NCI-H1417 (cell line): ENCODE measurements around the gene NT5C3A.

ENCODE experiments used
- DNase-seq, 3 experiments: peaks; one replicate each; lab custom pipeline; 2025; lab: John Stamatoyannopoulos, UW

Gene NT5C3A

DNA sequence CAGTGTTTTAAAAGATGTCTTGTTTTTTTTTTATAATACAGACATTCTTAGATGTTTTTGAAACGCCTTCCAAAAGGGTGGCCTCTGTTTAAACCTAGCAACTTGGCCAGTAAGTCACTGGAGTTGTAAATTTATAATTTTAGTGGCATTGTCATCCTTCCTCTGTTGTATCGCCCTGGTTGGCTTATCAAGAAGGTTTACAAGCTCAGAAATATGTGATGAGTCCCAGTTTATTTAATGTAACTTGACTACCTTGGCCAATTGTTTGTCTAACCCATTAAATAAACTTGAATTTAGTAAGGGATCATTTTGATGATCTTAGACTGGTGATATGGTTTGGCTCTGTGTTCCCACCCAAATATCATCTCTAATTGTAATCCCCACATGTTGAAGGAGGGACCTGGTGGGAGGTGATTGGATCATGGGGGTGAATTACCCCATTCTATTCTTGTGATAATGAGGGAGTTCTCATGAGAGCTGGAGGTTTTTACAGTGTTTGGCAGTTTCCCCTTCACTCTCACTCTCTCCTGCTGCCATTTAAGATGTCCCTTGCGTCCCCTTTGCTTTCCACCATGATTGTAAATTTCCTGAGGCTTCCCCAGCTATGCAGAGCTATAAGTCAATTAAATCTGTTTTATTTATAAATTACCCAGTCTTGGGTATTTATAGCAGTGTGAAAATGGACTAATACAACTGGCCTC is 13.4 kb upstream of the NT5C3A start:
- no peak for DNase-seq

GRCh38 chr7:33073243-33073642 is 10.7 kb upstream of the NT5C3A start:
- DNase-seq, result no peak

GRCh38 chr7:33072471-33072870 is 9.9 kb upstream of the NT5C3A start:
- DNase-seq, result no peak

- no peak for DNase-seq
Measured at GRCh38 chr7:33070831-33071230, 8.3 kb upstream of the NT5C3A start.

DNA sequence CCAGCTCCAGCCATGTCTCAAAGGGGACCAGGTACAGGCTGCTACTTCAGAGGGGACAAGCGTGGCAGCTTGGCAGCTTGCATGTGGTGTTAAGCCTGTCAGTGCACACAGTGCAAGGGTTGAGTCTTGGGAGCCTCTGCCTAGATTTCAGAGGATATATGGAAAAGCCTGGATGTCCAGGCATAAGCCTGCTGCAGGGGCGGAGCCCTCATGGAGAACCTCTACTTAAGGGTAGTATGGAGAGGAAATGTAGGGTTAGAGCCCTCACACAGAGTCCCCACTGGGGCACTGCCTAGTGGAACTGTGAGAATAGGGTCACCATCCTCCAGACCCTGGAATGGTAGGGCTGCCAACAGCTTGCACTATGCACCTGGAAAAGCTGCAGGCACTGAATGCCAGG is 7.7 kb upstream of the NT5C3A start:
- no peak for DNase-seq

- no peak for DNase-seq
Measured at GRCh38 chr7:33067921-33068320, 5.3 kb upstream of the NT5C3A start.

DNA sequence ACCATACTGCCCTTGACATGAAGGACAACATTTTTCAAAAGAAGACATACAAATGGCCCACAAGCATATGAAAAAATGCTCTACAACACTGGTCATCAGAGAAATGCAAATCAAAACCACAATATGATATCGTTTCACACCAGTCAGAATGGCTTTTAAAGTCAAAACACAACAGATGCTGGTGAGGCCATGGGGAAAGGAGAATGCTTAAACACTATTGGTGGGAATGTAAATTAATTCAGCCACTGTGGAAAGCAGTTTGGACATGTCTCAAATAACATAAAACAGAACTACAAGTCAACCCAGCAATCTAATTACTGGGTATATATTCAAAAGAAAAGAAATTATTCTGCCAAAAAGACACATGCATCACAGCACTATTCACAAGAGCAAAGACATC is 4.2 kb upstream of the NT5C3A start:
- peak in 1 of 3 experiments; percentile 28 for DNase-seq

DNA sequence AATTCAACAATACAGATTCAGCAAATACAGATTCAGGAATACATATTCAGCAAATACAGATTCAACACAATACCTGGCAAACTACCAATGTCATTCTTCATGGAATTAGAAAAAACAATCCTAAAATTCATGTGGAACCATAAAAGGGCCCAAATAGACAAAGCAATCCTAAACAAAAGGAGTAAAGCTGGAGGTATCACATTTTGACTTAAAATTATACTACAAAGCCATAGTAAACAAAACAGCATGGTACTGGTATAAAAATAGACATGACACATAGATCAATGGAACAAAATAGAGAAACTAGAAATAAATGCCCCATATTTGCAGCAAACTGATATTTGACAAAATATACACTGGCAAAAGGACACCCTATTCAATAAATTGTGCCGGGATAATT is 3.4 kb upstream of the NT5C3A start:
- DNase-seq, result no peak

DNA sequence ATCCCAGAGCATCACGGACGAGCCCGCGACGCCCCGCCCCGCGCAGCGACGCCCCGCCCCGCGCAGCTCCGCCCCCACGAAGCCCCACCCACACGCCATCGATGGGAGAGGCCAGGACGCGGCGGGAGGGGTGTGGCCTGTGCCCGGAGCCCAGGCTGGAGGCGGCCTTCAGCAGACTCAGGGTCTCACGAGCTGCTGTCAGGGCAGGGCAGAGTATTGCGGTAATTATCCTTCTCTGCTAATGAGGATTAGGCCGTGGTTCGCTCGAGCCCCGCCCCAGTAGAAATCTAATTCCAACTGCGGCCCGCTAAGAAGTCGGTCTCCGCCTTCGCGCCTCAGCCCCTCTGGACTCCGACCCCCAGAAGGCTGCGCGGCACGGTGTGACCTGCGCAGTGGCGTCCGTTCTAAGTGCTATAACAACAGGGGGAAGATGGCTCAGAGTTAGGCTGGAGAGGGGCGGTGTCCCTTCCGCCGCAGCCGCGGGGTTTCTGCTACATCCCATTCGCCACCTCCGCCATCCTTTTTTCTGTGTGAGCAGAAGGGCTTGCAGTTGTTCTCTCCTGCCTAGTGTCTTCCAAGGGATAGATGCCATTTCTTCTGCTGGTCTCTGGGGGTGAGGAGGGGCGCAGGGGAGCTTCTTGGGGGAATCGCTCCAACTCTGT is 337 bp upstream of the NT5C3A start:
- DNase-seq, result peak; percentile 94 to 99 (median 99)

DNA sequence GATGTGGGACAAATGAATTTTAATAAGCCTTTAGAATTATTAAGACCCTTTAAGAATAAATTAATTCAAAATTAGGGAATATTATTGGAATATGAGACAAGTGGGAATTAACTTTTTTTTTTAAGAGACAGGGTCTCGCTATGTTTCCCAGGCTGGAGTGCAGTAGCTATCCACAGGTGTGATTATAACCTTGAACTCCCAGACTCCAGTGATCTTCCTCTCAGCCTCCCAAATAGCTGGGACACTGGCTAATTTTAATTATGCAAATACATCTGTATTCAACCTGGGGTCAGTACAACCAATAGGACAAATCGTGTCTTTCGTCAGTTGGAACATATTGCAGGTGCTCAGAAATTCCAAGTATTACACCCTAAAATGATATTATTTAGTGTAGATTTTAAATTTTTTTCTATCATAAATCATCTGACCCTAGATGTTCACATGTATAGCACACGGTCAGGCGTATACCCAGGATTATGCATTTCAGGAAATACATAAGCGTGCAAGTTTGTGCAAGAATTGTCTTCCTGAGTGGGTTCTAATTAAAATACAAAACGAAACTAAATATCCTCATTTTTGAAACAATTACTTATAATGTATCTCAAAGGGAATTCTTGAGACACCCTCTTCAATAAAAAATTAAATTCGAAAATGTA is 1.2 kb downstream of the NT5C3A start:
- DNase-seq, result peak in 1 of 3 experiments; percentile 57

- DNase-seq, result no peak
Measured at GRCh38 chr7:33059635-33060034, 2.9 kb downstream of the NT5C3A start.

DNA sequence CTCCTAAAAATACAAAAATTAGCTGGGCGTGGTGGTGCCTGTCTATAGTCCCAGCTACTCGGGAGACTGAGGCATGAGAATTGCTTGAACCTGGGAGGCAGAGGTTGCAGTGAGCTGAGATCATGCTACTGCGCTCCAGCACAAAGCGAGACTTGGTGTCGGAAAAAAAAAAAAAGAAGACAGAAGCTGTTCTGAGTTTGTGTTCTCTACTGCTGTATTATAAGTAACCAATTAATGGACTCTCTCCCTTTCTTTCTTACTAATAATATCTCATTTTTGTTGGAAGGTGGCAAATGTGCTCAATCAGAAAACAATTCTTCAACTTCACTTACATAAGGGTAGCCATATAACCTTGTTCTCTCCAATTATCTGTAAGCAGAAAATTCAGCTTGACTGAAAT is 7.4 kb downstream of the NT5C3A start:
- no peak for DNase-seq

DNA sequence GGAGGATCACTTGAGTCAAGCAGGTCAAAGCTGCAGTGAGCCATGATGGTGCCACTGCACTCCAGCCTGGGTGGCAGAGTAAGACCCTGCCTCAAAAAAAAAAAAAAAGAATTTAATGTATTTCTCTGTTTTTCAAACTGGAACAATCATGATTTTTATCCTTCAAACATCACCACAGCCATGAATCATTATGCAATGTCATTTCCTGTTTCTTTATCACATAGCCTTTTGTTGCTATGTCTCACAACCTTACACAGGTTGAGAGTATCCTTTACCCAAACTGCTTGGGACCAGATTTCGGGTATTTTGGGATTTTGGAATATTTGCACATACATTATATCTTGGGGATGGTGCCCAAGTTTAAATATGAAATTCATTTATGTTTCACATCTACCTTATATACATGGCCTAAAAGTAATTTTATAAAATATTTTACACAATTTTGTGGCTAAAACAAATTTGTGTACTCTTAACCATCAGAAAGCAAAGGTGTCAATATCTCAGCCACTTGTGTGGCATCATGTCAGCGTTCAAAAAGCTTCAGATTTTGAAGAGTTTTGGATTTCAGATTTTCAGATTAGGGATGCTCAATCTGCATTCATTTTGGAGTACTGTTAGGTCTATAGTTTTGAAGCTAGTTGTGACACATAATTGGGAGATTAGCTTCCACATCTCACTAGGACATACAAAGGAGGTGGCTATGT is 8.2 kb downstream of the NT5C3A start:
- DNase-seq, result no peak

DNA sequence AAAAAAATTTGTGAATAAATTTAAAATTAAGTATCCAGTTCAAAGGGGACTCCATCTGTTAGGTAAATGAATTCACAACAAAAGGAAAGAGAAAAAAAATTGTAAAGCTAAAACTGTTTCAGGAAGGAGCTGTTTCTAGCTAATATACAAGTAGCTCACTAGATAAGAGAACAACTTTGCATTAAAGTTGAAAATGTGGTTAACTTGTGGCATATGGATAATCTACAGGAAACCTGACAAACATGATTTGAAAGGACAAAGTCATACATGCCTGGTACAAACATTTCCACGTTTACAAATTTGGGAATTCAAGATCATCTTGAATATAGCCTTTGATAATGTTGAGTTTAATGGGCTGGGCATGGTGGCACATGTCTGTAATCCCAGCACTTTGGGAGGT is 8.9 kb downstream of the NT5C3A start:
- DNase-seq, result no peak

DNA sequence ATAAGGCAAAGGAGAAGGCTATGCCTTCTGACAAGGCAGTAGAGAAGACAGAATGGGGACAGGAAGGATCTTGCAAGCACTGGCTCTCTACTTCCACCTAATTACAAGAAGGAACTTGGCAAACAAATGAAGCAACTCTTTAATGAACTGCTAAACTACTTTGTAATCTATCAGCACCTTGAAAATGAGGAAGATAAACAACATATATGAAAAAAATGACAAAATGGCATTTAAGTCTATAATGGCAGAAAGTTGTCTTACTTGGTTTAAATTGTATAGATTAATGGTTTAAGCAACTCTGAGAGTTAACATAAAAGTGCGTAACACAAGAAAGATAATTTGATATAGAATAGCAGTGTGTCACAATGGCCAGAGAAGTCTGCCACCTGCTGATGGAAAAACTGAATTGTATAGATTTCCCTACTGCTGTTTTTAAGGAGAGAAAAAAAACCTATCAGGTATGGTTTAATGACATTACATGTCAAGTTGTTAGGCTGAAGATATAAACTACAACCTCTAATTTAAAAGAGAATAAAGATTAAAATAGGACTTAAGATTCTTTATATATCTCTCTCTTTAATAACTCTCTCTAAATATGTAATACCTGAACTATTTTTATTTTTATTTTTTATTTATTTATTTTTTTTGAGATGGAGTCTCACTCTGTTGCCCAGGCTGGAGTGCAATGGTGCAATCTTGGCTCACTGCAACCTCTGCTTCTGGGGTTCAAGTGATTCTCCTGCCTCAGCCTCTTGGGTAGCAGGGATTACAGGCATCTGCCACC is 11.8 kb downstream of the NT5C3A start:
- DNase-seq, result peak; percentile 12 to 77 (median 43)

GRCh38 chr7:33048704-33049103 is 13.9 kb downstream of the NT5C3A start:
- no peak for DNase-seq

GRCh38 chr7:33048257-33048656 is 14.3 kb downstream of the NT5C3A start:
- DNase-seq, result no peak

GRCh38 chr7:33044986-33045385 is 17.6 kb downstream of the NT5C3A start:
- DNase-seq, result no peak

DNA sequence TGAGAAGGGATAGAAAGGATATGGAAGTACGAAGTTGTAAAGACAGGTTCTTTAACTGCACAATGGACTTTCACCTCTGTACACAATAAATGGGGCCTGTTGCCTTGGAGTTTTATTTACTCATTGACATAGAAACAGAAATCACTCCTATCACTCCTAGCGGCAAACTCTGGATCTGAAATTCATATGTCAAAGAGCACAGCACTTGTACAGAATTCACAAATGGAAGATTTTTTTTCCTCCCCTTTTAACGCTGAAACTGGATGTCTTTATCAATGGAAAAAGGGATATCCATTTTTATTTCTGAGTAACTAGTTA is 18.2 kb downstream of the NT5C3A start:
- peak in 2 of 3 experiments; percentile 7 to 35 for DNase-seq

DNA sequence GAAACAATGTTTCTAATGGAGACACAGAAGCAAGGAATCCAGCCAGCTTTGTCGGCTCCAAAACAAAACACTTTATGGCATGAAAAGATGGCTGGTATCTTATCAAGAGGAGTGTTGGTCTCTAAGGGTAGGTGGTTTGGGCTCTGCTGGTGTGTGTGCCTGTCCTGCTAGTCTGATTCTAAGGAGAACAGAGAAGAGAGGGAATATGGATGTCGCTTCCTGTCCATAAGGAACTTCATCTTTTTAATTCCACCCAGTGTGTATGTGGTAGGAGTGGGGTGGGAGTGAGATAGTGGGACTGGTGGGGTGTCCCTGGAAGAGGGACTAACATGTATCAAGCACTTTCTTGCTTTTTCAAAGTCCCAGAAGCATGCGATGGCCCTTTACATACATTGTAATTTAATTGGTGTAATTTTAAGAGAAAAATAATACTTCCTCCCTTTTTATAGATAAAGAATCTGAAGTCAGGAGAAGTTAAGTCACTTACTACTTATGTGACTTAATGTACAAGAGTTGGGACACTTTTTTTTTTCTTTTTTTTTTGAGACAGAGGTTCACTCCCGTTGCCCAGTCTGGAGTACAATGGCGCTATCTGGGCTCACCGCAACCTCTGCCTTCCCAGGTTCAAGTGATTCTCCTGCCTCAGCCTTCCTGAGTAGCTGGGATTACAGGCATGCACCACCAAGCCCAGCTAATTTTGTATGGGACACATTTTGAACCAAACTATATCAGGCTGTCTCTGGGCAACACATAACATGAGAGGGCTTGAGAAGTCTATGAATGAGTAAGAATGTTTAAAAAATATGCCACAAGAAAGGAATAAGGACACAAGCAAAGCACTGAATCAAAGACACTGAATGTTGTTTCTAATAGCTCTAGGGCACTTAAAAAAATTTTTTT is 18.8 kb downstream of the NT5C3A start:
- no peak for DNase-seq
